ENCODE measurements around the gene SLC12A2.

The SLC12A2 gene

DNA sequence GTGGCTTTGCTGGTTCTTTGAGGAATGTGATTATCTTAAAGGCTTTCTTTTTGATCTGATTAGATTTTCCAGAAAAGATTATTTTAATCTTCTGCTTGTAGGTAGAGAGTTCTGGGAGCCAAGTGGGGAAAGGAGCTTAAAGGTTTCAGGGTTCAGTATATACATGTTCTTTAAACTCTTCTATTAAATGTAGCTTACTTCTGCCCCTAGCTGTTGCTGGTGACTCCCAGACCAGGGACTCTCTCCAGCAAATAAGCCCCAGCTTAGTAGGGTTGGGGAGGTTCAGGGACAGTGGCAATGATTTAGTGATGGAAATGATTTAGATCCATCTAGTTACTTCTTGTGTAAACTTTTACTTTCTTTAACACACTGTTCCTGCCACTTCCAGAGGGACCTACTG is 72.2 kb downstream of the SLC12A2 start:
- FAIRE-seq: no peak
- no peak for DNase-seq (ENCODE audit: extremely low spot score, insufficient read length, low read depth)

DNA sequence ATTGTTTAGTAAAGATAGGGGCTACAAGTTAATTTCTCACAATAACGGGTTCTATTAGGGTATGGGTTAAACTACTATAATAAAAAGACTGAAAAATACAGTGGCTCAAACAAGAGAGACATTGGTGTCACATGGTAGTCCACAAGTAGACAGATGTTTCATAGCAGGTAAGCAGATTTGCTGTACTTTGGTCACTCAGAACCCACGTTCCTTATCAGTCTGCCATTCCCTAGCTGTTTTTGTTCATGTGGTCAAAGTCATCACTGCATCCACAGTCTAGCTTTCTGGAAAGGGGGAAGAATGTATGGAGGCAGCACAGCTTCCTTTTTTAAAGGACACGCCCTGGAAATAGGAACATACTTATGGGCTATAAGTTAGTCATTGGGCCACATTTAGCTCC is 73.0 kb downstream of the SLC12A2 start:
- FAIRE-seq: no peak

DNA sequence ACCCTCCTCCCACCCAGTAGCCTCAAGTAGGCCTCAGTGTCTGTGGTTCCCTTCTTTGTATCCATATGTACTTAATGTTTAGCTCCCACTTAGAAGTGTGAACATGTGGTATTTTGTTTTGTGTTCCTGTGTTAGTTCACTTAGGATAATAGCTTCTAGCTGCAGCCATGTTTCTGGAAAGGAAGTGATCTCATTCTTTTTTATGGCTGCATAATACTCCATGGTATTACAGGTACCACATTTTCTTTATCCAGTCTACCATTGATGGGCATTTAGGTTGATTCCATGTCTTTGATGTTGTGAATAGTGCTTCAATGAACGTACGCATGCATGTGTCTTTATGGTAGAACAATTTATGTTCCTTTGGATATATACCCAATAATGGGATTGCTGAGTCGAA is 74.8 kb downstream of the SLC12A2 start:
- no peak for FAIRE-seq
- no peak for DNase-seq (ENCODE audit: extremely low spot score, insufficient read length, low read depth)

More for the DNA sequence above, 73.0 kb downstream of the SLC12A2 start:
- DNase-seq (ENCODE audit: extremely low spot score, insufficient read length, low read depth): no peak

DNA sequence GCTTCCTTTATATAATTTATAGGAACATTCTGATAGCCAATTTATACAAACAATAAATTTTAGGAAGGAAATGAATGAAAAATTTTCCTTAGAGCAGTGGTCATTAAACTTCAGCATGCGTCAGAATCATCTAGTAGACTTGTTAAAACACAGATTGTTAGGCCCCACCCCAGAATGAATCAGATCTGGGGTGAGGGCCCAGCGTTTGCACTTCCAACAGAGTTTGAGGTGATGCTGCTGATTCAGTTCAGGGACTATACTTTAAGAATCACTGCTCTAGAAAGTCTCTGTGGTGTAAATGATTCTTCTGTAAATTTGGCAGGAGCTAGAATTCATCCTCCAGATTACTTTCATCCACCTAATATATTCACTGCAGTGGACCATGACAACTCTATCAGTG is 80.4 kb downstream of the SLC12A2 start:
- DNase-seq (ENCODE audit: extremely low spot score, insufficient read length, low read depth) (no peak), FAIRE-seq (no peak)

DNA sequence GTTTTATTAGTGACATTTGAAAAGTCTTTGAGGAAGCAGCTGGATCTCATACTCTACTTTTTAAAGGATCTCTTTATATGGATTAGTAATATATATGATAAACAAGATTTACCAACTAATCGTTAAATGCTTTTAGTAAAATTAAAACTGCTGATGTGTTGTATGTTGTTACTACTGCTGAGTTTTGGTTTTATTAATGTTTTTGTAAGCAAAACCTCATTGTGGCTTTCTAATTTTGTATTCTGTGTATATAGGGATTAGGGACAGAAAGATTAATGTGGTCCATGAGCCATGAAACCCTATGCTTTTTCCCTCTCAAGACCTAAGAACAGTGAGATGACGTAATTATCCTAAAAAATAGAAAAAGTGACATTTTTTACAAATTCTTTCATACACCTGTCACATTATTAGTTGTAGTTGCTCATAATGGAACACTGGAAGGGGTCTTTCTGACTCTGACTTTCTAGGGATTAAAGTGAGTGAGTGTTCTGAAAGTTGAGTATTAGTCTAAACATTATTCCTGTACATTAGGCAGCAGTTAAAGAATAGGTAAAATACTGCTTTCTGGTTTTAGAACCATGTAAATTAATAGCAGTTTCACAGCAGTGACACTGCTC is 85.9 kb downstream of the SLC12A2 start:
- no peak for DNase-seq (ENCODE audit: extremely low spot score, insufficient read length, low read depth)
- no peak for FAIRE-seq

DNA sequence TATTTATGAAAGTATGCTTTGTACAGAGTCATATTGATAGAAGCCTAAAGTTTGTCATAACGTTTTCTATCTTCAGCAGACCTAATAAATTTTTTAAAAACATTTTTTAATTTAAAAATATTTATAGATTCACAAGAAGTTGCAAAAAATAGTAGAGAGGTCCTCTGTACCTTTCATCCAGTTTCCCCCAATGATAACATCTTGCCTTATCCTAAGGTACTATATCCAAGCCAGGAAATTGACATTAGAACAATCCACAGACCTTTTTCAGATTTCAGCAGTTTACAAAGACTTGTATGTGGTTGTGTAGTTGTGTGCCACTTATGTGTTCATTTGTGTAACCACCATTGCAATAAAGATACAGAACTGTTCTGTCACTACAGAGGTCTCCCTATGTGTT is 88.5 kb downstream of the SLC12A2 start:
- FAIRE-seq (no peak), DNase-seq (ENCODE audit: extremely low spot score, insufficient read length, low read depth) (no peak)

DNA sequence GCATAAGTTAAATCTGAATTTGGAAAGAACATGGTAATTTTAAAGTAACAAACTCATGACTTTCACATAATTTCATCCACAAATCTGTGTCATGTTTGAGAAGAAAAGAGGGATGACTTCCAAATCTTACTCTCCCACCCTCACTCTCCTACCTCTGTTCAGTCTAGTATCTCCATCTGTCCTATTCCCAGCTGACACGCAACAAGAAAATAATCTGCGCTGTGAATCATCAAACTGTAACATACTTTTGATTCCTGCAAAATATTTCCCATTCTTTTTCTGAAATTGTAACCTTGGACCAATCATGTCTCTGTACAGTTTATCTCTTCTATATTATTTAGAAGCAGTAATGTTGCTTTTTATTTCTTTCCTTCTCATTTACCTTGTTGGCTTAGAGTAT is 91.4 kb downstream of the SLC12A2 start:
- DNase-seq (ENCODE audit: extremely low spot score, insufficient read length, low read depth): no peak
- no peak for FAIRE-seq

DNA sequence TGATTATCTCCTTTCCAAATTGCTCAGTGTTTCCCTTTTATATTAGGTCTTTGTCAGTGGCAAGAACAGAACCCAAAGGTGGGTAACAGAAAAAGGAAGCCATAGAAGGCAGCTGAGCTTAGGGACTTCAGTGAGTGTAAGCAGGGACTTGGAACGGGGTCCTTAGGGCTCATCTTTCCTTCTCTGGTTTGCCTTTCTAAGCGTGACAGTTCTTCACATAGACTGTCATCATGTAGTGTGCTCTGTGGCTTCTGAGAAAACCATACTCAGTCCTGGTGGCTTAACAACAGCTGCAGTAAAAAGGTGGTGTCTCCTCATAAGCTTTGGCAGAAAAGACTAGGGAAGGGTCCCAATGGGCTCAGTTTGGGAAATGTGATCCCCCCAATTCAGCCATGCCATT is 108.8 kb downstream of the SLC12A2 start:
- DNase-seq (ENCODE audit: extremely low spot score, insufficient read length, low read depth) (no peak), FAIRE-seq (no peak)

DNA sequence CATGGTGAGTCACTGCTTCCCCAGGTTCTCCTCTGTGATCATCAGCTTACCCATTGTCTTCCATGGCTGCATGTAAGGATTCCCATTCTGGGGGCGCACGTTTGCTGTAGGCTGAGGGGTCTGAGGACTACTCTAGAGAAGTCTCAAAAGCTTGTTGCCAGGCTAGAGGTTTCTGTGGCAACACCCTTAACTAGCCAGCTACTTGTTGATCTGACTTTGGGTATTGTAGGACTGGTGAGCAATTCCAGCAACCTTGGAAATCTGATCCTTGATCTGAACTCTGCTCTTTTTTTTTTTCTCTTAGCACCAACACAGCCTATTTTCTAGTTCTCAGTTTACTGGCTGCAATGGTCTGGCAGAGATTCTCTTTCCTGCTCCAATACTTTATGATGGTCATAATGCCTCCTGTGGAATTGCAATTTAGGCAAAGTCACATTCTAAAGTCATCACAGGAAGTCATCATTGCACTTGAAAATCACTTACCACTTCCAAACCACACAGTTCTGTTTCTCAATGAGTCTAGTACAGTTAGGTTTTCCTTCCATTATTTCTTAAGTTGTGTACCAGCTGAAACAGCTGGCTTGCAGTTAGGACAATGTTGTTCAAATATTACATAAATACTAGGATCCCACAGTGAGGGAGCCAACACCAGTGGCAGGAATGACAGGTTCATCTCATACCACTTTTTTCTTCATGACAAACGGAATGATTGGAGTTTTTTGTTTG is 110.3 kb downstream of the SLC12A2 start:
- DNase-seq (ENCODE audit: extremely low spot score, insufficient read length, low read depth): no peak
- no peak for FAIRE-seq

DNA sequence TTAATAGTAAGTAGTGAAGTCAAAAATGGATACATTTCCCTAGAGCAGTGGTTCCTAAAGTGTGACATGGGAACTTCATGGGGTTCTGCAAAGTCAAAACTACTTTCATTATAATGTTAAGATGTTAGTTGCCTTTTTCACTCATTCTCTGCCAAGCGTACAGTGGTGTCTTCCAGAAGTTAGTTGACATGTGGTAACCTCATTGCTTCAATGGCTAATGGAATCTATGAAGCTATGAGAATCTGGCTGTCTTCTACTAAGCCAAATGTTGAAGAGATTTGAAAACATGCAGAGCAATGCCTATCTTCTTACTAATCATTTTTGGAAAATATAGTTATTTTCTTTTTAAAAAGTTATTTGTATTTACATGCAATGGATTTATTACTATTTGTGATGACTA is 111.8 kb downstream of the SLC12A2 start:
- DNase-seq (ENCODE audit: extremely low spot score, insufficient read length, low read depth) (no peak), FAIRE-seq (no peak)

DNA sequence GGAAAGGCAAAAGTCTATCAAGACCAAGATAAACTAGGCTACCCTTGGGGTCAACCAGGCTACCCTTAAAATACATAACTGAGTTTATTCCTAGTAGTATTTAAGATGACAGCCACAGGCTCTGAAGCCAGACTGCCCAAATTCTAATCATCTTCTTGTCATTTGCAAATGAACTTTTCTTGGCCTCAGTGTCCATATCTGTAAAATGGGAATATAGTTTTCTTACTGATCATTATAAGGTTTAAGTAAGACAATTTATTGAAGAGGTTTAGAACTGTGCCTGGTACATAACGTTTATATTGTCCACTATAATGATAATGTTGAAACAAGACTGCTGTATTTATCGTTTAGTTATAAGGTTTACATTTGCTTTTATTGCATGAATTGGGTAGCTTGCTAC is 112.5 kb downstream of the SLC12A2 start:
- DNase-seq (ENCODE audit: extremely low spot score, insufficient read length, low read depth) (no peak), FAIRE-seq (no peak)

DNA sequence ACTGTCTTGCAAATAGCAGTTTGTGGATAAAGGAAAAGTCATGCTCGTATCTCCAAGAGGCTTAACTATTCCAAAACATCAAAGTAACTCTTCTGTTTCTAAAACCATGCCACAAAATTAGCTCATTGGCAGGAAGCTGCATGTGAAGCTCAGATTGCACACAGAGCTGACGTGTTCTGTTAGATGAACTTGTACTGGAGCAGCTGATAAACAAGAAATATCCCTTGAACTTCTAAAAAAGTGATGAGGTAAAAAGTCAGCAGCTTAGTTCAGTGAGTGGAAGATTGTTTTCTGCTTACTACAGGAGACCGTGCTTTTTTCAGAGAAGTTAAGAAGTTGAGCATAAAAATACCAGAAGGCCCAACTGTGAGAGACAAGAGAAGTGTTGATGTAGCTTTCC is 113.2 kb downstream of the SLC12A2 start:
- DNase-seq (ENCODE audit: extremely low spot score, insufficient read length, low read depth): no peak
- FAIRE-seq: no peak

DNA sequence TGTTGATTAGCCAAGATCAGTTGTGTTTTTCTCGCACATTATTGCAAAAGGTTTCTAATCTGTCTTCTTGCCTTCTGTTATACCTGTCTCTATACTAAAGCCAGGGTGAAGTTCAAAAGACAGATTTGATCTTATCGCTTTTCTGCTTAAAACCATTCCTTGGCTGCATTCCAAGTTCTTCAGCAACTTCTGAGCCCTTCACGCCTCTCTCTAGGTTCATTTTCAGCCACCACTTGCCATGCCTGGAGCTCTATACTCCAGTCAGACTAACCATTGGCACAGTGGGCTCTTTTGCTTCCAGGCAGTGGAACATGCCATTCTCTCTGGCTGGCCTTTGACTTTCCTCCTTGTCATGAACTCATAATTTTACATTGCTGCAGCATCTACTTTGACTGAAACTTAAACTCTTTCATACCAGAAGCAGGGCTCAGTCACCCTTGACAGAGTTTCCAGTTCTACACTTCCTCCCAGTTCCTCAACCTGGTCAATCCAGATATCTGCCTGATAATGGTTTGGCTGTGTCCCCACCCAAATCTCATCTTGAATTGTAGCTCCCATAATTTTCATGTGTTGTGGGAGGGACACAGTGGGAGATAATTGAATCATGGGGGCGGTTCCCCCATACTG is 114.4 kb downstream of the SLC12A2 start:
- FAIRE-seq: peak; percentile 9
- DNase-seq (ENCODE audit: extremely low spot score, insufficient read length, low read depth): no peak

DNA sequence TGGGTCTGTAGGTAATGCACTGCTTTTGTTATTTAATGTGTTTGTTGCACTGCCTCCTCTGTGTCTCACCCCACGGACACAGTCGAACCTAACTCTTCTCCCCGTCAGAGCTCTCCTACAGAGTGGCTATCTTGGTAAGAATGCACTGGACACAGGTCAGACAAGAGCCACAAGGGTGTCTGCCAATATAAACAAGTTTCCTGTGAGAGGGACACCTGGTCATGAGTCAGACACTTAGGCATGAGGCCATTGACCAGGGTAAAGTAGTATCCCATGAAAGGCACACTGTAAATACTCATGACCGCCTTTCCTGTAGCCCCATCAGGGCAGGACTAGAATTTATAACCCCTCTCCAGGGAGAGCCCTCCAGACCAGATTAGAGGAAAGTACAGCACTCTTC is 115.5 kb downstream of the SLC12A2 start:
- no peak for DNase-seq (ENCODE audit: extremely low spot score, insufficient read length, low read depth)
- FAIRE-seq: no peak

DNA sequence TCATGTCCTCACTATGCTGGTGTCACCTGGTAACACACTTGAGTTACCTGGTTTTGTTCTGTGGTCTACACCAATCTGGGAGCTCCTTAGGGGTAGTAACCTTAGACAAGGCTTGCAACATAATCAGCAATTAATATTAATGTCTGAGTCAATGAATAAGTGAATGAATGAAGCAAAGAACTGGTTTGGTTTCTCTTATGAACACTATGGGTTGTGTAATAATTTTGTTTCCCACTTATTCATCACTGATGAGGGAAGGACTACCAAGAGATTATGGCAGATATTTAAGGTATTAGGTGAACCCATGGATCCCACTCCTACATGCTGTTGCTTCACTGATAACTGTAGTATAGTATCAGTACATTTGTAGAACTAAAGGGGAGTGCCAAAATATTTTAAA is 116.0 kb downstream of the SLC12A2 start:
- no peak for FAIRE-seq
- no peak for DNase-seq (ENCODE audit: extremely low spot score, insufficient read length, low read depth)

DNA sequence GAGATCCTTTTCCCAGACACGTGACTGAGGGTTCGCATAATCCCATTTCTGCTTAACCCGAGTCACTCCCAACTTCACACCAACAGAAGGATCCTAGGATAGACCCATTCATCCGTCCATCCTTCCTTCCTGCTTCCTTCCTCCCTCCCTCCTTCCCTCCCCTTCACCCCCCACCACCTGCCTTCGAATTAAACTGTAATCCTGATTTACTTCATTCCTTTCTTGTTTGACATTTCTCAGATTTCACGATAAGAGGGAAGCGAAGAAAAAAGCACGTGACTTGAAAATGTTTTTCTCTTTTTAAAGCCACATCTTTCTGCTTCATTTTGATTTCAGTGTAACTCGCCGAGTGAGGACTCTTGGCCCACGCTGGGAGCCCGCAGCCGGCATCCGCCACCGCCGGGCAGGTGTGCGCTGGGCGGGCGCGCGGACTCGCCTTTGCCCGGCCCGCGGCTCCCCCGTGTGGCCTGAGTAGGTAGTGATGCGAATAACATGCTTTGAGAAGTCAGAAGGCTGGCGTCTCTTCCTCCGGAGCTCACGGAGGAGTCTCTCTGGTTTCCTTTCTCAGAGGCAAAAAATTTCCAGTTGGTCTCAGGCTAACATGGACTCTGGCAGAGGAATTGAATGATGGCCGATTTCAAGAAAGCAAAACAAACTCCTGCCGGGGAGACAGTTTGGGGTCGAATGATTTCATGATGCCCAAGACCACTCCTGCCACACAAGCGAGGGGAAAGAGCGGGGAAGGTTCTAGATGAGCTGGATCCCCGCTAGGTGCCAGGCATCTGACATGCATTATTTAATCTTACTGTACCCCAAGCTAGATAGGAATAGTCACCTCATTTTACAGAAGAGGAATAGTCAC is 117.7 kb downstream of the SLC12A2 start:
- peak; percentile 91 for FAIRE-seq
- peak; percentile 76 for DNase-seq (ENCODE audit: extremely low spot score, insufficient read length, low read depth)

DNA sequence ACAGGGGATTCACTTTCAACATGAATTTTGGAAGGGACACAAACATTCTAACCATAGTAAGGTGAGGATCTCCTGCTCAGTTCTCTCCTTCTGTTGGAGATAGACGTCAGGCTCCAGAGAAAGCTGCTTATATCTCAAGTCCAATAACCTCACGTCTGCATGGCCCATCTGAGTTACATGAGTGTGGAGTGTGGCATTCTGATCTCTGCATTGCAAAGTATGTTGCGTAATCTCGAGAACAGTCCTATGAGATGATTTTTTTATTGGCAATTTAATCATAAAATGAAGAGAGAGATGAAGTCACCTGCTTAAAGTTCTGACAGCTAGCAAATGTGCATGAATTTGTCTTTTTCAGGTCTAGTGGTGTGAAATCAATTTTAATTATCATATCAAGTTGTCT is 118.8 kb downstream of the SLC12A2 start:
- no peak for DNase-seq (ENCODE audit: extremely low spot score, insufficient read length, low read depth)

DNA sequence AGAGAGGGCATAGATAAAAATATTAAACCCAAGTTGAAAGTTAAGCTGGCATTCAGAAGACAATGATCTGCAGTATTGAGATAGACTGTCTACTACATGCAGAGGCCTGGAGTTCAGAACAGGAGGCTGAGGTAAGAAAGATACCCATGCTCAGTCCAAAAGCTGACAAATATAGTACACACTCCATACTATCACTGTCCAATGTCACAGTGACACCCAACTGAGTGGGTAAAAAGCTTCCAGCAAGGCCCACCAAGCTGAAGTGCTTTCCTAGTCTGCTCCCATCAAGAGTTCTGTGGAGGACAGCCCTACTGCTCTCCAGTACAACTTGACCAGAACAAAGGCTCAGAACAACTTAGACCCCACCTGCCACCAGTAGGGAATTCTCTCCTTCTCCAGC is 124.9 kb downstream of the SLC12A2 start:
- FAIRE-seq: no peak
- DNase-seq (ENCODE audit: extremely low spot score, insufficient read length, low read depth): no peak

More for the DNA sequence above, 118.8 kb downstream of the SLC12A2 start:
- no peak for FAIRE-seq

DNA sequence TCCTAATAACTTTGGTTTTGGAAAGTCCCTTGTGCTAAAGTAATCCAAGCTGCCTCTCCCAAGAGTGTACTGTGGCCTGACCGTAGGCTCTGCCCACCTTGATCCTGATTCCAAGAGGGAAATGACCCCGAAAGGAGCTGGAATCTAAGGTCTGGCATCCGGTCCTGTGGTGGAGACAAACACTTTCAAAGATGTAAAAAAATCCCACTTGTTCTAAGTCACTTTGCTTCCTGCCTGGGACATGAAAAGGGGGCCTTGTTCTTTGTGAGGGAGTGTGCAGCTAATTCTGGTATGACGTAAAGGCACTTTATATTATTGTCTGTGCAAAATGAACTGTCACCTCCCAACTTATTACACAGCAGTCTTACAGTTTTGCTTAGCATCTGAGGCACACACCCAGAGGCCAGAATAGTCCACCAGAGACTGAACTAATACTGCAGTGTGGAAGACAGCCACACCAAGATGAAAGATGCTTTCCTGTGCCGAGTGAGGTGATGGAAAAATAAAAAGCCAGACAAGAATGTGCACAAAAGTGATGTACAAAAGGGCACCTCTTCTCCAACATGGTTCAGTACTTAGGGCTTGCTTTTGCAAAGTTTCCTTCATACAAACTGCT is 128.7 kb downstream of the SLC12A2 start:
- FAIRE-seq (no peak), DNase-seq (ENCODE audit: extremely low spot score, insufficient read length, low read depth) (no peak)

DNA sequence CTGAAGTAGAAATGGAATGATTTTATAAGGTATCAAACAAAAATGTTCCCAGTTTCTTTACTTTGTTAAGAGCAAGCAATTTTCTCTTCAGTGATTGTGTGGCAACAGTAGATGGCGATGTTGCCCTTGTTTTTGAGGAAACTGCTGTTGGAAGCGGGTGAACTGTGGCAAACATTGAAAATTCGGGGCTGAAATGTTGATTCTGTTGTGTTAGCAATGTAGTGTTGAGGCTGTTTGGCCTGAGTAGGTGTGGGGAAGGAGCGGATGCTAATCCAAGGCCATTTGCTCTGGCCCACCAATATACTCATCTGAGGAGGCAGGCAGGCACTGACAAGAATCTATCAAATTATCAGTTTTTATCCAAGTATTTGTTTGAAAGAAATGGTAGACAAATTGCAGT is 129.8 kb downstream of the SLC12A2 start:
- peak; percentile 85 for FAIRE-seq
- no peak for DNase-seq (ENCODE audit: extremely low spot score, insufficient read length, low read depth)
